Caki2 (cell line): ENCODE measurements around the gene FTO. TPM values are rescaled to one million over a fixed set of nuclear protein-coding genes. Genes with fewer than 3 reads are reported as not detected.

Experiments used
- DNase-seq: peaks from one replicate; pipeline ENCODE4 v3.0.0-alpha.2; 2015; ENCODE audit warnings: low read depth
- in situ Hi-C: cut with HindIII; loops from 2 replicates; pipeline ENCODE4 v1.10.0; 2016; ENCODE audit warnings: low sequenced_read_pairs, low pct_unique_long_range_greater_than_20kb, mixed read lengths
- total RNA-seq: library from RNA; depleted of rRNA; stranded (reverse); fragments of >200 nt; shearing (Covaris generic); gene quantifications from 2 replicates; pipeline ENCODE4 v1.2.3, GENCODE V29; 2014; ENCODE audit warnings: low replicate concordance

Gene FTO
- total RNA-seq, 1 experiment from 2014 or later = 45.9 TPM

- in situ Hi-C loops = no loop called here
Measured at GRCh38 chr16:53741546-53741945, 37.6 kb downstream of the FTO start.

GRCh38 chr16:53743149-53743566 is 39.2 kb downstream of the FTO start:
- in situ Hi-C loops = no loop called here
- peak; percentile 41 for DNase-seq

More at GRCh38 chr16:53741546-53741945, 37.6 kb downstream of the FTO start:
- DNase-seq = no peak

- in situ Hi-C loops = no loop called here
- DNase-seq = peak; percentile 52
Measured at GRCh38 chr16:53744449-53744848, 40.5 kb downstream of the FTO start.

GRCh38 chr16:53745086-53745485 is 41.1 kb downstream of the FTO start:
- in situ Hi-C loops = no loop called here
- peak; percentile 70 for DNase-seq

GRCh38 chr16:53745753-53746266 is 41.9 kb downstream of the FTO start:
- peak; percentile 94 for DNase-seq
- in situ Hi-C loops = no loop called here

- DNase-seq = no peak
- in situ Hi-C loops = no loop called here
Measured at GRCh38 chr16:53752560-53752959, 48.6 kb downstream of the FTO start.

- in situ Hi-C loops = no loop called here
- DNase-seq = no peak
Measured at GRCh38 chr16:53753431-53753830, 49.5 kb downstream of the FTO start.

- DNase-seq = peak; percentile 93
- in situ Hi-C loops = no loop called here
Measured at GRCh38 chr16:53755026-53755910, 51.3 kb downstream of the FTO start.

GRCh38 chr16:53756275-53756996 is 52.5 kb downstream of the FTO start:
- DNase-seq = peak; percentile 90
- in situ Hi-C loops = no loop called here

GRCh38 chr16:53757971-53758609 is 54.1 kb downstream of the FTO start:
- in situ Hi-C loops = no loop called here
- no peak for DNase-seq

GRCh38 chr16:53761962-53762703 is 58.2 kb downstream of the FTO start:
- in situ Hi-C loops = no loop called here
- peak; percentile 83 for DNase-seq

- in situ Hi-C loops = no loop called here
- DNase-seq = peak; percentile 59
Measured at GRCh38 chr16:53766304-53767016, 62.5 kb downstream of the FTO start.

GRCh38 chr16:53768167-53768566 is 64.2 kb downstream of the FTO start:
- in situ Hi-C loops = no loop called here
- no peak for DNase-seq

GRCh38 chr16:53768593-53768992 is 64.6 kb downstream of the FTO start:
- peak; percentile 91 for DNase-seq

GRCh38 chr16:53769185-53769584 is 65.2 kb downstream of the FTO start:
- no peak for DNase-seq

More at GRCh38 chr16:53768593-53768992, 64.6 kb downstream of the FTO start:
- in situ Hi-C loops = no loop called here

GRCh38 chr16:53769787-53770186 is 65.8 kb downstream of the FTO start:
- in situ Hi-C loops = no loop called here

More at GRCh38 chr16:53769185-53769584, 65.2 kb downstream of the FTO start:
- in situ Hi-C loops = no loop called here

GRCh38 chr16:53770641-53771040 is 66.7 kb downstream of the FTO start:
- DNase-seq = no peak
- in situ Hi-C loops = no loop called here

More at GRCh38 chr16:53769787-53770186, 65.8 kb downstream of the FTO start:
- DNase-seq = no peak
